ENCODE data around the gene NCBP1.

NCBP1 gene

GRCh38 chr9:97705354-97705950, 71.8 kb downstream of the NCBP1 start:
- no peak for TF ChIP-seq CTCF (conservative IDR thresholded peaks at IDR 0.05)

DNA sequence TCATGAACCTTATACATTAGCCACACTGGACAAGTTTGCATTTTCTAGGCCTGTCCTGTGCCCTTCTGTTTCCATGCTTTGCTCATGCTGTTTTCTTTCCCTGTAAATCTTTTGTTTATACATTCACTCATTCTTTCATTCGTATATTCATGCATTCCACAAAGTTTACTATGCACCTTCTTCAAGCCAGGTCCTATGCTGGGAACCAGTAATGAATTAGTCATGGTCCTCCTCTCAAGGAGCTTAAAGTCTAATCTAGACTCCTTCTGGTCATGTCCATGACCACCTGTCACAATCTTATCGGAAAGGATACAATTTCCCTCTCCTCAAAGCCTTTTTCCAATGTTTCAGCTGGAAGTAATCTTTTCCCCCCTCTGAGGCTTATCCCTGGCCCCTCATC, 72.6 kb downstream of the NCBP1 start:
- no peak overlapping the region for H3K27ac ChIP-seq

More at GRCh38 chr9:97705354-97705950, 71.8 kb downstream of the NCBP1 start:
- no peak overlapping the region for H3K27ac ChIP-seq

DNA sequence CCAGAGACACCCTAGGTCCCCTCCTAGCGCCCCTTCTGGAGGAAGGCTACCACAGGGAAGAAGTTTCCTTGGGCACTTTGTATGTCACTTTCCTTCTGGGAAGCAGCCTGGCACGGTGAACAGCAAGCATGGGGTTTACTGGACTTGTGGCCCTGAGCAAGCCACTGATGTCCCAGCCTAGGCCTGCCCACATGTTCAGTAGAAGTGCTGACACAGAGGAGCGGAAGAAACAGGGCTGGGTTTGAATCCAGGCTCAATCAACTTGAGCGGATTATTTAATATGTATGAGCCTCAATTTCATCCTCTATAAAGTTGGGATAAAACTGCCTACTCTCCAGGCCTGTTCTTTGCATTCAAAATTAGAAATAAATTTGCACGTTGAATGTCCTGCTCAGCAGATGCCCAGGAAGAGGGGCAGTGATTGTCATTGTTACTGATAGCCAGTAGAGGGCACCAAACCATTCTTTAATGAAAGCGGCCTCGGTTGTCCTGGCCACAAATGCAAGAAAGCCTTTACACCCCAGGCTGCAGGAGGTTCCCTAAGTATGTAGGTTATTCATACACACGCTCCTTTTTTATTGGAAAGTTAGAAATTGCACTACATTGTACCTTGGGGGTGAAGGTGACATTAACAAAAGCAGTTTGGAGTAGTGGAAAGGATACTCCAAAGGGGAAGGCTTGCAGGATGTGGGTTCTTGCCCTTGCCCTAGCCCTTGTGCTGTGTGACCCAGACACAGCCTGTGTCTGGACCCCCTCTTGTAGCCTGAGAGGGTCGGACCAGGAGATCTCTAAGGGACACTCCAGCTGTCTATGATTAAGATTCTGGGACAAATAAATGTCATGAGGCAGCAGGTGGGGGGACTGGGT, 77.0 kb downstream of the NCBP1 start:
- H3K27ac ChIP-seq = no peak overlapping the region
- peak; percentile 80 for TF ChIP-seq CTCF (conservative IDR thresholded peaks at IDR 0.05)

More for the DNA sequence above, 72.6 kb downstream of the NCBP1 start:
- no peak for TF ChIP-seq CTCF (conservative IDR thresholded peaks at IDR 0.05)

DNA sequence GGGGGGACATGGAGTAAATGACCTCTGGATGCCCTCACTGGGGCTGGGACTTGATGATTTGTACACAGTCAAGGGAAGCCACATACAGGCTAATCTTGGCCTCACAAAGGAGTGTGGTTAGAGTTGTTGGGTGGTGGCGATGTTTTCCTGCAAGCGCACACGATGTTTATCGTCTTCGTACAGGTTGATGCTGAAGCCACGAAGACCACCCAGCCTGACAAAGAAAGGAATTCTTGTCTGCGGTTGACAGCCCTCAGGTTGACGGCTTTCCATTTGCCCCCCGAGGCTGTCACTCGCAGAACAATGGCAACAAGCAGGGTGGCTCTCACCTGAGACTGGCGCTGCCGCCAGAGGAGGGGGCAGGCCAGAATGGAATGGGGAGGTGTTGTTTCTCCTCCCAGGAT, 77.6 kb downstream of the NCBP1 start:
- no peak overlapping the region for H3K27ac ChIP-seq
- TF ChIP-seq CTCF (conservative IDR thresholded peaks at IDR 0.05) = no peak

DNA sequence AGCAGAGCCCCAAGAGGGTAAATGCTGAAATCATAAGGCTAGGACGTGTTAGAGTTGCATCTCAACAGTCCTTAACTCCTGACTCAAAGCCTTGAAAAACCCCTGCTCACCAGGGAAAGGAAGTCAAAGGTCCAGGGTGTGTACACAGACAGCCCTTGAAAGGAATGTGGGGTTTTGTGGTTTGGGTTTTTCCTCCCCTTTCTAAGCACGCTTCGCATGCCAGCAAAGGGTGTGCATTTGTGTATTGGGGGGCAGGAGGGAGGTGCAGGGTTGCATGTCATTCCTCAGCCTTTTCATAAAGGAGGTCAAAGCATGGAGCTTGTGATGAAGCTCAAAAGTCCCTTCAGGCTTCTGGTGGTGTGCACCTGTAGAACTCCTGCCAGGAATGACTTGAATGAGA, 80.8 kb downstream of the NCBP1 start:
- H3K27ac ChIP-seq = no peak overlapping the region
- TF ChIP-seq CTCF (conservative IDR thresholded peaks at IDR 0.05) = no peak

DNA sequence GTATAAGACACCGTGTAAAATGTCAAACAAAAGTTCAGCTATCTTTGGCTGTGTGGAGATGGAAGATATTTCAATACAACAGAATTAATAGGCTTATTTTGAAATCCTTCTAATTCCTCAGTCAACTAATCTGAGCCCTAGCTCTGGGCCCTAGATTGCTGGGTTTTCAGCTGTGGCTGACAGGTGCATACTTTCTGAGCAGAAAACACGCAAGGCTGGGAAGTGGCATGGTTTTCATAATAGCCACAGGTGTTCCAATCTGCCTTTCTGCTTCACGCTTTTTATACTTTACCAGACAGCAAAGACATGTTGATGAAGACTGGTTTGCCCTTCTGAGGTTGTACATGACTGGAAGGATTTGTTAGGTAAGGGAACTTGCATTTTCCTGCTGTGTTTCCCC, 84.2 kb downstream of the NCBP1 start:
- TF ChIP-seq CTCF (conservative IDR thresholded peaks at IDR 0.05) = no peak

GRCh38 chr9:97721396-97721795, 87.8 kb downstream of the NCBP1 start:
- no peak overlapping the region for H3K27ac ChIP-seq
- no peak for TF ChIP-seq CTCF (conservative IDR thresholded peaks at IDR 0.05)

More for the DNA sequence above, 84.2 kb downstream of the NCBP1 start:
- H3K27ac ChIP-seq = no peak overlapping the region

All from VCaP (cell line).